Endothelial cell of umbilical vein (primary cell): Measurements from ENCODE around the gene SLAMF1. TPM values are rescaled to one million over a fixed set of nuclear protein-coding genes. Genes with fewer than 3 reads are reported as not detected.

ENCODE experiments used
- BruUV-seq: library from RNA; stranded (reverse); fragments of 400-500 nt; replicated peaks from 2 replicates; lab custom pipeline; 2021; lab: Mats Ljungman, UMichigan
- CTCF ChIA-PET: fragments of 300-600, 350-600 bp; sonication (Branson Sonifier 250); formaldehyde crosslinking; loops from one replicate; lab custom pipeline; 2021; ENCODE audit warnings: antibody characterized with exemption, inconsistent platforms; lab: Charles Lee
- POLR2A ChIA-PET: fragments of 300-600, 350-600 bp; sonication (Branson Sonifier 250); formaldehyde crosslinking; loops from one replicate; lab custom pipeline; 2021; ENCODE audit warnings: antibody characterized with exemption, inconsistent platforms; lab: Charles Lee
- DNase-seq: peaks from one replicate; pipeline ENCODE4 v3.0.0-alpha.2; 2011; ENCODE audit warnings: low read depth, low spot score
- FAIRE-seq: peaks from 2 replicates; lab custom pipeline; 2011; peaks lifted over from hg19 to GRCh38; lab: Jason Lieb, UNC
- H2AFZ ChIP-seq: 2 replicates; pipeline ENCODE4 v1.6.0; 2012; ENCODE audit warnings: low read depth, low read length, control low read depth, inconsistent platforms
- H3K27ac ChIP-seq: 2 replicates; pipeline ENCODE4 v1.5.1; 2011; ENCODE audit warnings: low read depth, mild to moderate bottlenecking, control low read depth, low read length, moderate library complexity; ENCODE audit not compliant: insufficient read depth
- H3K27me3 ChIP-seq, 2 experiments: 2 replicates each; pipeline versions ENCODE4 v1.6.0 to v1.6.1; 2011; ENCODE audit warnings: low read length in 2 of 2, mixed read lengths in 1 of 2; ENCODE audit not compliant: control insufficient read depth in 2 of 2, insufficient read depth in 2 of 2
- H3K36me3 ChIP-seq, 2 experiments: 2 replicates in 1 of 2; 3 replicates in 1 of 2; pipeline ENCODE4 v1.5.1; 2011; ENCODE audit warnings: low read length in 2 of 2, mild to moderate bottlenecking in 1 of 2, moderate library complexity in 1 of 2; ENCODE audit not compliant: control insufficient read depth in 2 of 2, insufficient read depth in 2 of 2; ENCODE audit errors: extremely low read depth in 1 of 2
- H3K4me1 ChIP-seq: 3 replicates; pipeline ENCODE4 v1.5.1; 2011; ENCODE audit warnings: mild to moderate bottlenecking, low read length; ENCODE audit not compliant: control insufficient read depth, insufficient read depth; ENCODE audit errors: extremely low read depth
- H3K4me2 ChIP-seq: 2 replicates; pipeline ENCODE4 v1.6.1; 2011; ENCODE audit warnings: low read length, control low read depth, mixed read lengths; ENCODE audit not compliant: insufficient read depth
- H3K4me3 ChIP-seq, 3 experiments: fragments of 200-600 bp in 1 of 3; sonication (generic), shearing (Covaris generic) in 1 of 3; replicated peaks in 1 of 3; 2 replicates each; pipeline ENCODE4 v1.5.1; 2011 to 2016; ENCODE audit warnings: control low read depth in 3 of 3, low read length in 3 of 3, mild to moderate bottlenecking in 2 of 3, inconsistent platforms in 1 of 3, low read depth in 1 of 3, moderate library complexity in 1 of 3; ENCODE audit not compliant: insufficient read depth in 1 of 3
- H3K79me2 ChIP-seq: 2 replicates; pipeline ENCODE4 v1.6.0; 2012; ENCODE audit warnings: low read length, inconsistent platforms; ENCODE audit not compliant: control insufficient read depth, insufficient read depth
- H3K9ac ChIP-seq: replicated peaks from 2 replicates; pipeline ENCODE3; 2011; ENCODE audit warnings: low read length, control low read depth; ENCODE audit not compliant: insufficient read depth; ENCODE audit errors: extremely low read depth
- H3K9me1 ChIP-seq: replicated peaks from 3 replicates; pipeline ENCODE4 v1.6.0; 2011; ENCODE audit warnings: mild to moderate bottlenecking, low read length; ENCODE audit not compliant: control insufficient read depth, insufficient read depth; ENCODE audit errors: extremely low read depth
- H3K9me3 ChIP-seq: replicated peaks from 2 replicates; pipeline ENCODE4 v1.5.1; 2012; ENCODE audit warnings: low read length, inconsistent platforms; ENCODE audit not compliant: control insufficient read depth, insufficient read depth
- H4K20me1 ChIP-seq: replicated peaks from 2 replicates; pipeline ENCODE3; 2011; ENCODE audit warnings: mild to moderate bottlenecking, low read length; ENCODE audit not compliant: control insufficient read depth, insufficient read depth; ENCODE audit errors: extremely low read depth
- CTCF ChIP-seq, 2 donors: IDR thresholded peaks; 1 replicate in 1 of 2; 2 replicates in 1 of 2; pipeline ENCODE4 v1.5.1; 2011; ENCODE audit warnings: low read length in 2 of 2, mild to moderate bottlenecking in 2 of 2, moderate library complexity in 2 of 2, control low read depth in 1 of 2, inconsistent platforms in 1 of 2, low read depth in 1 of 2; ENCODE audit not compliant: insufficient read depth in 1 of 2; ENCODE audit errors: extremely low read depth in 1 of 2
- EZH2 ChIP-seq: IDR thresholded peaks from 2 replicates; pipeline ENCODE4 v1.6.1; 2012; ENCODE audit warnings: borderline replicate concordance, low read depth, mild to moderate bottlenecking, moderate library complexity, low read length, inconsistent platforms; ENCODE audit not compliant: severe bottlenecking
- FOS ChIP-seq: IDR thresholded peaks from 2 replicates; pipeline ENCODE4 v1.6.1; 2011; ENCODE audit warnings: mild to moderate bottlenecking, low read length, moderate library complexity, borderline replicate concordance; ENCODE audit not compliant: insufficient read depth
- GATA2 ChIP-seq: IDR thresholded peaks from 2 replicates; pipeline ENCODE4 v1.7.0; 2011; ENCODE audit warnings: low read depth, mild to moderate bottlenecking, moderate library complexity, mixed read lengths, low read length; ENCODE audit not compliant: insufficient read length, insufficient read depth
- JUN ChIP-seq: IDR thresholded peaks from 2 replicates; pipeline ENCODE4 v1.6.1; 2011; ENCODE audit warnings: borderline replicate concordance, low read depth; ENCODE audit not compliant: insufficient read length, insufficient read depth
- MYC ChIP-seq: IDR thresholded peaks from one replicate; pipeline ENCODE4 v1.6.1; 2011; ENCODE audit warnings: mild to moderate bottlenecking, low read depth, low read length
- POLR2A ChIP-seq: IDR thresholded peaks from 2 replicates; pipeline ENCODE4 v1.6.1; 2012; ENCODE audit warnings: low read depth, mild to moderate bottlenecking, control low read depth, low read length
- POLR2AphosphoS5 ChIP-seq: IDR thresholded peaks from 2 replicates; pipeline ENCODE4 v1.6.1; 2012; ENCODE audit warnings: low read depth, mild to moderate bottlenecking, control low read depth, low read length, moderate library complexity; ENCODE audit not compliant: insufficient read depth
- dilution Hi-C: fragments of 300-500 bp; cut with MboI; formaldehyde crosslinking; loops from one replicate; pipeline ENCODE4 v1.15.0; 2019; ENCODE audit warnings: low sequenced_read_pairs; ENCODE audit not compliant: extremely low pct_ligation_motif_present
- intact Hi-C: fragments of 100-400 bp; cut with micrococcal nuclease; formaldehyde crosslinking; loops from one replicate; pipeline ENCODE4 v1.10.0; 2022
- polyA plus RNA-seq, 4 experiments: library from polyadenylated mRNA; depleted of rRNA in 3 of 4; stranded (reverse) in 3 of 4; unstranded in 1 of 4; fragments of >200 nt; gene quantifications; 2 replicates each; pipeline versions ENCODE4 v1.2.1 to v1.2.3, GENCODE V29; 2011 to 2012; ENCODE audit warnings: missing spikeins in 1 of 4
- total RNA-seq: library from RNA; stranded (reverse); gene quantifications from 2 replicates; pipeline ENCODE4 v1.2.3, GENCODE V29; 2021
- TF ChIP-seq, protein P1 (sequence below): IDR thresholded peaks from 2 replicates; pipeline ENCODE4 v1.6.1; 2011; ENCODE audit not compliant: insufficient read depth, insufficient read length

SLAMF1 gene
- total and polyA plus RNA-seq, 2 donors (not counting 3 experiments of a cell fraction or from before 2014, with no cell fraction given): not detected

GRCh38 chr1:160624464-160624863 is 22.4 kb downstream of the SLAMF1 start:
- Histone ChIP-seq H3K36me3 (no peaks in the 10 kb centered on the region), H3K4me1 (no peaks in the 10 kb centered on the region), H3K27ac (no peak overlapping the region), H3K9me3 (no peaks in the 10 kb centered on the region), H3K9ac (no peak overlapping the region), H3K9me1 (no peaks in the 10 kb centered on the region), H3K27me3 (peaks cover 0 to 2% of the 10 kb centered on the region in 2 experiments), H4K20me1 (no peaks in the 10 kb centered on the region), H3K4me3 (no peak overlapping the region), H2AFZ (no peak overlapping the region), H3K4me2 (no peak overlapping the region), H3K79me2 (no peaks in the 10 kb centered on the region)
- ChIA-PET POLR2A (no interaction called here), CTCF (interaction anchor here (1.2 kb wide), 1 partner anchor 15 kb away, joined by 3 read pairs; no protein-coding TSS in a partner anchor)
- intact Hi-C loops: no loop called here
- FAIRE-seq (no peak), DNase-seq (no peak)
- dilution Hi-C loops: no loop called here
- no TSS peak for BruUV-seq
- TF ChIP-seq POLR2A (no peak), EZH2 (no peak), POLR2AphosphoS5 (no peak), MYC (no peak), GATA2 (no peak), JUN (no peak), CTCF (IDR thresholded peaks at IDR 0.05; ENCODE audit: extremely low read depth in 1 of 2, insufficient read depth in 1 of 2, low read depth in 1 of 2, low read length in 2 of 2) (no peak), FOS (no peak)
- TF ChIP-seq, protein P1, sequence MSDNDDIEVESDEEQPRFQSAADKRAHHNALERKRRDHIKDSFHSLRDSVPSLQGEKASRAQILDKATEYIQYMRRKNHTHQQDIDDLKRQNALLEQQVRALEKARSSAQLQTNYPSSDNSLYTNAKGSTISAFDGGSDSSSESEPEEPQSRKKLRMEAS: no peak
